MM.1S (cell line): Measurements from ENCODE around the gene C14orf93.
"Not testable (repeated sequence)": the region's sequence is repeated elsewhere in the genome, so short reads cannot be mapped to it uniquely, and the experiment has no call there.

Source experiments
- DNase-seq: peaks from one replicate; pipeline ENCODE4 v3.0.0-alpha.2; 2015
- H2AFZ ChIP-seq: fragments of 300-600 bp; sonication (generic); 2 replicates; pipeline ENCODE4 v1.6.0; 2016; ENCODE audit warnings: antibody characterized with exemption, low read length
- H3F3A ChIP-seq: fragments of 300-600 bp; sonication (generic); 2 replicates; pipeline ENCODE4 v1.6.1; 2016; ENCODE audit warnings: mild to moderate bottlenecking, antibody characterized with exemption, low read length, moderate library complexity, mixed read lengths; ENCODE audit not compliant: insufficient read depth
- H3K27ac ChIP-seq: fragments of 300-600 bp; sonication (generic); 2 replicates; pipeline ENCODE4 v1.5.1; 2016; ENCODE audit warnings: mild to moderate bottlenecking, low read length
- H3K27me3 ChIP-seq: fragments of 300-600 bp; sonication (generic); replicated peaks from 2 replicates; pipeline ENCODE4 v1.6.0; 2016; ENCODE audit warnings: low read length; ENCODE audit not compliant: insufficient read depth
- H3K36me3 ChIP-seq: fragments of 300-600 bp; sonication (generic); replicated peaks from 2 replicates; pipeline ENCODE4 v1.6.1; 2016; ENCODE audit warnings: mild to moderate bottlenecking, low read length, mixed read lengths; ENCODE audit not compliant: insufficient read depth
- H3K4me1 ChIP-seq: fragments of 300-600 bp; sonication (generic); 2 replicates; pipeline ENCODE4 v1.6.1; 2016; ENCODE audit warnings: low read length, mixed read lengths
- H3K4me2 ChIP-seq: fragments of 300-600 bp; sonication (generic); 2 replicates; pipeline ENCODE4 v1.6.0; 2016; ENCODE audit warnings: low read depth, low read length
- H3K4me3 ChIP-seq: fragments of 300-600 bp; sonication (generic); 2 replicates; pipeline ENCODE4 v1.5.1; 2016; ENCODE audit warnings: low read length, mixed read lengths
- H3K79me2 ChIP-seq: fragments of 300-600 bp; sonication (generic); 2 replicates; pipeline ENCODE4 v1.6.1; 2016; ENCODE audit warnings: mixed run types, low read length, mixed read lengths
- H3K9ac ChIP-seq: fragments of 300-600 bp; sonication (generic); 2 replicates; pipeline ENCODE4 v1.6.1; 2016; ENCODE audit warnings: low read length, mixed read lengths
- H3K9me2 ChIP-seq: fragments of 300-600 bp; sonication (generic); replicated peaks from 2 replicates; pipeline ENCODE4 v1.6.1; 2016; ENCODE audit warnings: mild to moderate bottlenecking, low read length, mixed read lengths; ENCODE audit not compliant: insufficient read depth
- H3K9me3 ChIP-seq: fragments of 300-600 bp; sonication (generic); replicated peaks from 2 replicates; pipeline ENCODE4 v1.6.1; 2016; ENCODE audit warnings: mild to moderate bottlenecking, low read length, mixed read lengths; ENCODE audit not compliant: insufficient read depth
- H4K20me1 ChIP-seq: fragments of 300-600 bp; sonication (generic); 2 replicates; pipeline ENCODE4 v1.6.1; 2016; ENCODE audit warnings: mild to moderate bottlenecking, low read length, moderate library complexity, mixed read lengths; ENCODE audit not compliant: insufficient read depth
- EZH2 ChIP-seq: fragments of 300-600 bp; sonication (generic); optimal IDR thresholded peaks from 2 replicates; pipeline ENCODE3; 2017; ENCODE audit warnings: low read depth, mild to moderate bottlenecking, antibody characterized with exemption, low read length, mixed read lengths
- EZH2phosphoT487 ChIP-seq: fragments of 300-600 bp; sonication (generic); IDR thresholded peaks from 2 replicates; pipeline ENCODE4 v1.6.1; 2018; ENCODE audit warnings: antibody characterized with exemption, low read length
- TF ChIP-seq, protein P1 (sequence below): fragments of 300-600 bp; sonication (generic); IDR thresholded peaks from 2 replicates; pipeline ENCODE4 v1.5.1; 2016; ENCODE audit warnings: antibody characterized with exemption, low read length, mixed read lengths

Gene C14orf93

DNA sequence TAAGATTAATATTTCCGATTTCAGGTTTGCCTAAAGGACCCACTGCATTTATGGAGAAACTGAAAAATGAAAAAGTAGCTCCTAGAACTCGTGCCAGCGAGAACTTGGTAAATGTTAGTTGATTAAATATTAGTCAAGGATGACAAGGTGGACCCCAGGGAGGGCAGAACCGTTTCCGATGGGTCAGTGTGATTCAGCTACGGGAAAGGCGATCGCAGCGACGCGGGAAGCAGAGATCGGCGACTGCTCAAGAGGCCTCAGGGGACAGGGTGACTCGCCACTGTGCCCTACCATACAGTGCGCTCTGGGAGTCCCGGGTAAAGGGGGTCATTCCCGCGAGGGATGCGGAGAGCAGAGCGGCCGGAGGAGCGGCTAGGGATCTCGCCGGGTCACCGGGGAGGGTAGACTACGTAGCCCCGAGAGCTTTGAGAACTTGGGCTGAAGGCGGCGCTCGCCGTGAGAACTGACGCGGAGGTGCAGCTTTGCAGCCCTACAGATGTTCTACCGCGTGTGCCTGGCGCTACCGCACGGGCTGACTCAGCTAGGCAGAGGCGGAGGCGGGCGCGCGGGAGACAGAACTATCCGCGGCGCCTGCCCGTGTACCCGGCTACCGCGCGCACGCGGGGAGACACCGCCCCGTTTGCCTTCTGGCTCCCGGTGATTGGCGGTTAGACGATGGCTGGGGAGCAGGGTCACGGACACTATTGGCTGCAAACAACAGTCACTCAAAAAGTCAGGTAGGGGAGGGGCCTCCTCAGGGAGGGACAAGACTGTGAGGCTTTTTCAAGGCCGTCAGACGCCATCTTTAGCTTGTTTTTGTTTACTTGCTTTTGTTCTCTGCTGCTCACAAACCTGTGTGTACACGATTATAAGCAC lies 3.2 kb downstream of the C14orf93 start:
- peak overlapping the region; percentile 86 for H3K9ac ChIP-seq
- peak overlapping the region; percentile 85 for H3K4me2 ChIP-seq
- H3K36me3 ChIP-seq: no peaks in the 10 kb centered on the region
- TF ChIP-seq, protein P1, sequence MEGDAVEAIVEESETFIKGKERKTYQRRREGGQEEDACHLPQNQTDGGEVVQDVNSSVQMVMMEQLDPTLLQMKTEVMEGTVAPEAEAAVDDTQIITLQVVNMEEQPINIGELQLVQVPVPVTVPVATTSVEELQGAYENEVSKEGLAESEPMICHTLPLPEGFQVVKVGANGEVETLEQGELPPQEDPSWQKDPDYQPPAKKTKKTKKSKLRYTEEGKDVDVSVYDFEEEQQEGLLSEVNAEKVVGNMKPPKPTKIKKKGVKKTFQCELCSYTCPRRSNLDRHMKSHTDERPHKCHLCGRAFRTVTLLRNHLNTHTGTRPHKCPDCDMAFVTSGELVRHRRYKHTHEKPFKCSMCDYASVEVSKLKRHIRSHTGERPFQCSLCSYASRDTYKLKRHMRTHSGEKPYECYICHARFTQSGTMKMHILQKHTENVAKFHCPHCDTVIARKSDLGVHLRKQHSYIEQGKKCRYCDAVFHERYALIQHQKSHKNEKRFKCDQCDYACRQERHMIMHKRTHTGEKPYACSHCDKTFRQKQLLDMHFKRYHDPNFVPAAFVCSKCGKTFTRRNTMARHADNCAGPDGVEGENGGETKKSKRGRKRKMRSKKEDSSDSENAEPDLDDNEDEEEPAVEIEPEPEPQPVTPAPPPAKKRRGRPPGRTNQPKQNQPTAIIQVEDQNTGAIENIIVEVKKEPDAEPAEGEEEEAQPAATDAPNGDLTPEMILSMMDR: peak; percentile 13; the same call in 1 of the 2 replicates
- TF ChIP-seq EZH2phosphoT487 (no peak), EZH2 (no peak)
- no peaks in the 10 kb centered on the region for H3K9me2 ChIP-seq
- DNase-seq: peak; percentile 92
- H3K27me3 ChIP-seq: no peaks in the 10 kb centered on the region
- H3K27ac ChIP-seq: peak overlapping the region; percentile 91
- peak overlapping the region; percentile 73 for H3K4me3 ChIP-seq
- no peaks in the 10 kb centered on the region for H3K9me3 ChIP-seq
- H3K4me1 ChIP-seq: peaks cover 17% of the 10 kb centered on the region; the same call in 1 of the 2 replicates
- H2AFZ ChIP-seq: peak overlapping the region; percentile 48
- peaks cover 19% of the 10 kb centered on the region for H3F3A ChIP-seq
- H3K79me2 ChIP-seq: no peaks in the 10 kb centered on the region
- H4K20me1 ChIP-seq: no peaks in the 10 kb centered on the region

DNA sequence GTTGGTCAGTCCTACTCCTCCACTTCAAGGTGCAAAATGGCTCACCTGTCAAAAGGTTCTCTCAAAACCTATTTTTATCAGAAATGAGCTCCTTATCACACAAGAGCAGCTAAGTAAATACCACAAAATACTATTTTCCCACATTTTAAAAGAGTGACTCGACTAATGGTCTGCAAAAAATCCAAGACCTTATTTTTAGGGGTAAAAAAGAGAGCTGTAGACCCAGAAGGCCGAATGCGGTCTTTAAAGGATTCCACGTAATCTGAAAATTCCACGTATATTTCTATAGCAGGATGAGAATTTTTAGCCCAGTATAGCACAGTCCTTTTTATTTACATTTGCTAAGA lies 3.8 kb downstream of the C14orf93 start:
- Histone ChIP-seq H3K4me1 (peaks cover 17% of the 10 kb centered on the region; the same call in 1 of the 2 replicates), H3K27ac (peak overlapping the region; percentile 91; the same call in 1 of the 2 replicates), H3K9me3 (no peaks in the 10 kb centered on the region), H3K9ac (peak overlapping the region; percentile 86), H3K4me2 (peak overlapping the region; percentile 85), H3K79me2 (no peaks in the 10 kb centered on the region), H3K27me3 (no peaks in the 10 kb centered on the region), H3F3A (peaks cover 19% of the 10 kb centered on the region), H3K36me3 (no peaks in the 10 kb centered on the region), H3K4me3 (peak overlapping the region; percentile 73), H3K9me2 (no peaks in the 10 kb centered on the region), H4K20me1 (no peaks in the 10 kb centered on the region), H2AFZ (peak overlapping the region; percentile 48; the same call in 1 of the 2 replicates)
- TF ChIP-seq, protein P1: no peak
- TF ChIP-seq EZH2: no peak
- TF ChIP-seq EZH2phosphoT487: no peak
- no peak for DNase-seq

DNA sequence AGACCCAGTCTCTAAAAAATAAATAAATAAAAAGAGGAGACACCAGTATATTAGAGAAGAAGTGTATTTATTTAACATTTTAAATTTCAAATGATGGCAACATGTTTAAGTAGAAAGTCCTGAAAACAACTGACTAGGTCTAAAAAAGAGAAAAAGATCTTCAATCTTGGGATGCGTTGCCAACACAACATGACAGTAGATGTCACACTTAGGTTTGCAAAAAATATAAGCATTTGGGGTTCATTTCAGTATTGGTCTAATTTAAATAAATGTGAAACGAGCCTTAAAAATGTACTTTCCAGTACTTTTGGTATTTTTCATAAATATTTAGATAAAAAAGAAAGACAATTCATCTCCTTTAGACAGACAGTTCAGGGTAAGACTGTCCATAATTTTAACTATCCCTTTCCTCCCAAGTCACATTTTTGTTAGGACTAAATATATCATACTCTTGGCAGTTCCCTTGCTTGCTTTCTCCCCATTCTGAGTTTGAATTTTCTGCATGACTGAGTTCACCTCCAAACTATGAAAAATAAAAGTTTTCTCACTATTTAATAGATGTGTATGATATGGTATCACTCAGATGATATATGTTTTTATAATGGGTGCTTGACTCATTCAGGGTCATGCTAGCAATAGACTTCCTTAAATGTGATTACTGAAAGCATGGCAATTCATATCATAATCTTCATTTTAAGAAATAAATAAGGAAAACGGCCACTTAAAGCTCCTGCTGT lies 4.3 kb downstream of the C14orf93 start:
- H3K9me2 ChIP-seq: no peaks in the 10 kb centered on the region
- no peaks in the 10 kb centered on the region for H3K36me3 ChIP-seq
- H3K4me3 ChIP-seq: peak overlapping the region; percentile 73; the same call in 1 of the 2 replicates
- TF ChIP-seq, protein P1: no peak
- TF ChIP-seq EZH2phosphoT487: no peak
- no peak for TF ChIP-seq EZH2
- H3F3A ChIP-seq: peaks cover 19% of the 10 kb centered on the region
- H3K27me3 ChIP-seq: no peaks in the 10 kb centered on the region
- H3K9ac ChIP-seq: peak overlapping the region; percentile 86; the same call in 1 of the 2 replicates
- no peaks in the 10 kb centered on the region for H4K20me1 ChIP-seq
- peaks cover 17% of the 10 kb centered on the region; the same call in 1 of the 2 replicates for H3K4me1 ChIP-seq
- no peaks in the 10 kb centered on the region for H3K79me2 ChIP-seq
- H3K4me2 ChIP-seq: peak overlapping the region; percentile 85
- no peak for DNase-seq
- H3K9me3 ChIP-seq: no peaks in the 10 kb centered on the region
- H2AFZ ChIP-seq: 0 out of 2 replicates have a peak overlapping the region, but pooled peaks have one; percentile 48
- H3K27ac ChIP-seq: peak overlapping the region; percentile 91; the same call in 1 of the 2 replicates

DNA sequence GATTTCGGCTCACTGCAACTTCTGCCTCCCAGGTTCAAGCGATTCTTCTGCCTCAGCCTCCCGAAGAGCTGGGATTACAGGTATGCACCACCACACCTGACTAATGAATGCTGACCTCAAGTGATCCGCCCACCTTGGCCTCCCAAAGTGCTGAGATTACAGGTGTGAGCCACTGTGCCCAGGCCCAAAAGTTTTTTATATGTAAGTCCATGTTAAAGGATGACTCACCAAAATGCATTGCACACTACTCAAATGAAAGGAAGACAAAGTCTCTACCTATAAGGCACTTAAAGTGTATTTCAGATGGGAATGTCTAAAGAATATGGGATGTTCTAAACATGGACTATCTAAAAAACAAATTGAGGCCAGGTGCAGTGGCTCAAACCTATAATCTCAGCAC lies 5.7 kb downstream of the C14orf93 start:
- H3K4me1 ChIP-seq: peaks cover 17% of the 10 kb centered on the region; the same call in 1 of the 2 replicates
- not testable (repeated sequence) for H2AFZ ChIP-seq, H4K20me1 ChIP-seq, H3K9ac ChIP-seq, H3K27ac ChIP-seq, H3K79me2 ChIP-seq, DNase-seq, H3K9me2 ChIP-seq, H3K9me3 ChIP-seq, H3K27me3 ChIP-seq, H3K36me3 ChIP-seq, H3K4me2 ChIP-seq, H3K4me3 ChIP-seq
- peaks cover 15% of the 10 kb centered on the region for H3F3A ChIP-seq
